Cortex of kidney (tissue), 1 donor: Measurements from ENCODE around the gene ZNF529.
"Not testable (repeated sequence)": the region's sequence is repeated elsewhere in the genome, so short reads cannot be mapped to it uniquely, and the experiment has no call there.

Source experiments
- DNase-seq: peaks from one replicate; lab custom pipeline; 2025; lab: John Stamatoyannopoulos, UW

Gene ZNF529

DNA sequence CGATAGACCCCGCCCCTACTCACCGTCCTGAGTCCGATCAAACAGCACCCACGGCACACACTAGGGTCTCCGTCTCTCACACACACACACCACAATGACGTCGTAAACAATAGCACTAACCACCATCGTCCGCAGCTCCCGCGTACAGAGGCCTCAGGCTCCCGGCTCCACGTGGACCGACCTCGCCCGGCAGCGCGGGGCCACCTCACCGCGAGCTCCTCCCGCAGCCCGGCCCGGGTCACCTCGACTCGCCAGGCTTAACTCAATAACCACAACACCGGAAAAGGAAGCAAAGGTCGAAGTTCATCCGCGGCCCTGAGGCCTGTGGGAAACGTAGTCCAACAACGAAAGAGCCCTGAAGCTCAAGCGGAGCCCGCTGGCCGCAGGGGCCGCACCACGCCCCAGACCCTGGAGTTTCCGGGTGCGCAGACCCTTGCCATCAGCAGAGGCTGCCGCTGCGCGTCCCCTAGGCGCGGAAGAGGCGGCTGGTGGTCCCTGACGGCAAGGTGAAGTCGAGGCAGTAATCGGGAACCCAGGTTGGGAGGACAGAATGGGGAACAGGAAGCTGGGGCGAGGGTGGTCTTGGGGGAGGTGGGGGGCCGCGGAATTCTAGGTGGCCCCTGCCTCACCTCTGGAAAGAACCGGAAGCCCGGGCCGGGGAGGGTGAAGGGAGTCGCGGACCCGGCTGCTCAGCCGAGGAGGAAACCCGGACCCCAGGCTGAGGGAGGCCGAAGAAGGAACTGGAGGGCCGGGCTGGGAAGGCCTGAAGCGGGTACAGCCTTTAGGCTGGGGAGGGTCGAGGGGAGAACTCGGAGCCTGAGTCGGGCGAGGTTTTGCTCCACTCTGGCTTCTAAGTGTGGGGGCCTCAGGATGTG, at the start of gene ZNF529:
Gene ZNF529, minus strand, starts transcription at position 273 of the 875 bp plus-strand sequence. CDS start 946 bp downstream, outside the sequence.
- no peak for DNase-seq

DNA sequence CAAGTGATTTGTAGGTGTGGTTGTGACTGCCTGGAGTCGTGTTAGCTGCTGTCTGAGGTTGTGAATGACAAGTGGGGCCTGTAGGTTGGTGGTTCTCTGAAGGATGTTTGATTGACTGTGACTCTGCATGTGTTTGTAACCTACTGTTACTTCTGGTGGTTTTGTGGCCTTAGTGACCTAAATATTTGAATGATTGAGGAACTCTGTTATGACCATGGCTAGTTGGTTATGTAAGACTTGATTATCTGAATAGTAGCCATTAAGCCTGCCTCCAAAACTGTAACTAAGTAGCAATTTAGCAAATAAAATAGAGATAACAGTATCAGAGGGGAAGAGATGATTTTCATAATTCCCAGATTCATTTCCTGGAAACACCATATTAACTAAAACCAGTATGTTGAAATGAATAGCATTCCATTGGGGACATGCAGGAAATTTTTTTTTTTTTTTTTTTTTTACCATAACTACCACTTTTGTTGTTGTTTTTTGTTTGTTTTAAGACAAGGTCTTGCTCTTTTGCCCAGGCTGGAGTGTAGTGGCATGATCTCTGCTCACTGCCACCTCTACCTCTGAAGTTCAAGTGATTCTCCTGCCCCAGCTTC, 32.9 kb upstream of the ZNF529 start:
- no peak for DNase-seq

DNA sequence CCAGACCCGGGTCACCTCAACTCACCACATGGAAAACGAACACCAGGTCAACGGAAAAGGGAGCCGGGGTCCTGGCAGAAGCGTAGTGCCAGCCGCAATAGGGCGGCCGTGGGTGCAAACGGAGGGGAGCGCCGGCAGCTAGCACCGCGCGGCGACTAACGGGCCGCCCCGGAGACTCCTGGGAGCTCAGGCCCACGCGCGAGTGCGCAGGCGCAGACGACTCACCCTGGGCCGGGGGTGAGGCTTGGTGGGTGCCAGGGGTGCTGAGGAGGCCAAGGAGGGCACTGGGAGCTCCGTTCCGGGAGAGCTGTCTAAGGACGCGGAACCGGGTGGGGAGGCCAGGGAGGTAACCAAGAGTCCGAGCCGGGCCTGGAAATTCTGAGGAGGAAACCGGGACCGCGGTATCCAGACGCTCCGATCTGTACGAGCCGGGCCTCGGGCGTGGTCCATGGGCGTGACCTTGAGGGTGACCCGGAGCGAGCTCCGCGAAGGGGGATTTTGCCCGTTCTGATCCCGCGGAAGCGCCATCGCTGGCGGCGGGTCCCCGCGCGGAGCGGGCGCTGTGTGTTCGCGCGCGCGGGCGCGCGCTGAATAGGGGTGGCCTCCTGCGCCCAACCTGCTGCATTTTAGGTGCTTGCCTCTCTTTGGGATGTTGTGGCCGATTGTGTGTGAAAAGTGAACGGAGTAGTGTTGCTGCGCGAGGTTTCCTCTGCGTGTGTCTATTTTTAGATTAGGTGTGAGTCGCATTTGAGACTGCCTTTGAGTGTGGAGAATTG, 32.2 kb upstream of the ZNF529 start, which contains the start of gene ZNF382:
Gene ZNF382, plus strand, starts transcription at position 213 of the 776 bp plus-strand sequence. CDS start 4,602 bp downstream, outside the sequence.
- DNase-seq = no peak

DNA sequence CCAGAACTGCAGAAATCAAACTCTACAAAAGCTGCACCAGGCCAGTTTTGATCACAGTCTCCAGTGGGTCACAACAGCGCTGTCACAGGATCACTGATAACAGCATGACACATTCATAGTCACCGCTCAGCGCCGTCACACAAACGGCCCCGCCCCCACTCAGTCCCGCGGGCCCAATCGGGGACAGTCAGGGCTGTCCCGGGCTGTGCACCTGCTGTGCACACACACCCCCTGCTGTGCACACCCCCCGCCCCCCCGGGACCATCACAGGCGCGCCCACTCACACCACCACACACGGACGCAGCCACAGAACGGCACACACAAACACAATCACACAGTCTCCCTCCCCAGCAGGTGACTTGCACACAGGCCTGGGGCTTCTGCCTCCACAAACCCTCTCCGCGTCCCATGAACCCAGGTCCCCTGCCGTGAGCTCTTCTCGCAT, 31.6 kb upstream of the ZNF529 start:
- no peak for DNase-seq

DNA sequence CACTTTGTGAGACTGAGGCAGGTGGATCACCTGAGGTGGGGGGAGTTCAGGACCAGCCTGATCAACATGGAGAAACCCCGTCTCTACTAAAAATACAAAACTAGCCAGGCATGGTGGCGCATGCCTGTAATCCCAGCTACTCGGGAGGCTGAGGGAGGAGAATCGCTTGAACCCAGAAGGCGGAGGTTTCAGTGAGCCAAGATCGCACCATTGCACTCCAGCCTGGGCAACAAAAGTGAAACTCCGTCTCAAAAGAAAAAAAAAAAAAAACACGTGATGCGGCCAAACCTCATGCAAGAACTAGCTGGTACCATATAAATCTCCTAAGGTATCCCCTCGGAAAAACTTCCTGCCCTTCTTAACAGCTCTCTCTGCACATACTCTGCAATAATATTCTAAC, 29.6 kb upstream of the ZNF529 start:
- DNase-seq = not testable (repeated sequence)

DNA sequence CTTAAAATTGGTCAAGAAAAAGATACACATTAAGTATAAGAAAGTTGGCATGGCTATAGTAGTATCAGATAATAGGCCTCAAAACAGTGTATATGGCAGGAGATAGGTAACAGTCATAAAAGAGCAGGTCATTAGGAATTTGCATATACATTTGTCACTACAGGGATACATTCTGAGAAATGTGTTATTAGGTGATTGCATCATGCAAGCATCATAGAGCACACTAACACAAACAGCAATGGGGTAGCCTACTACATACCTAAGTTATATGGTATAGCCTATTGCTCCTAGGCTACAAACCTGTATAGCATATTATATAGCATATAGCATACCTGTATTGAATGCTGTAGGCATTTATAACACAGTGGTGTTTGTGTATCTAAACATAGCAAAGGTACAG, 6.2 kb upstream of the ZNF529 start:
- DNase-seq = no peak

DNA sequence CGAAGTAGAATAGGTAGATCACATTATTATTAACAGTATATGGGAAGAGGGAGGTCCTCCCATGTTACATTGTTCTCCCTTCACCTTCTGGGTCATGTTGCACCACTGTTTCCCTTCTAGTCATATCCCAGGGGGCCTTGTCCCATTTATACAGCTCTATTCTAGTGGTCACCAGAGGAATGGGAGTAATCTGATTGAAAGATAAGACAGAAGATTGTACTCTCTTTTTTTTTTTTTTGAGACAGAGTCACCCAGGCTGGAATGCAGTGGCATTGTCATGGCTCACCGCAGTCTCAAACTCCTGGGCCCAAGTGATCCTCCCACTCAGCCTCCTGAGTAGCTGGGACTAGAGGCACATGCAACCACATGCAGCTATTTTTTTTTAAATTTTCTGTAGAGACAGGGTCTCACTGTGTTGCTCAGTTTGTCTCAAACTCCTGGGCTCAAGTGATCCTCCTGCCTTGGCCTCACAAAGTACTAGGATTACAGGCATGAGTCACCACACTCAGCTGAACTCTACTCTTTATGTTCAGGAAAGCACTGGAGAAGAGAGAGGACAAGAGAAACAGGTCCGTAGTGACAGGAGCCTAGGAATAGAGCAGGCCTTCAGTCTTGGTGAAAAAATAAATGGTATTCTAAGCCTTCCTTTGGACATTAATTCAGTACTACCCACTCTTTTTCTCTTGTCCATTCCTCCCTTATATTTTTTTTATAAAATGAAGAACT, 4.3 kb upstream of the ZNF529 start:
- DNase-seq = no peak

DNA sequence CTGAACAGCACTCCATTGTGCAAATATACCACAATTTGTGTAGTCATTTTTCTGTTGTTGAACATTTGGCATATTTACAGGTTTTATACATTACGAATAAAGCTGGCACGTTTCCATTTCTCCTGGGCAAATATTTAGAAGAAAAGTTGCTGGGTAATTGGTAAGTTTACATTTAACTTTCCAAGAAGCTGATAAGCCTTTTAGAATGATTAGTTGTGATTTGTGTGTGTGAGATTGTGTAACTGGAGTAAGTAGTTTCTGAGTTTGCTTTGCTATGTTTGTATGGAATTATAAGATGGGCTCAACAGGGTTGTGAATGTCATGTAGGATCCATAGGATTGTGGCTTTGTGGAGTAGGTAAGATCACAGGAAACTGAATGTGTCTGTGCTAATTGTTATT, 1.6 kb upstream of the ZNF529 start:
- DNase-seq = no peak

DNA sequence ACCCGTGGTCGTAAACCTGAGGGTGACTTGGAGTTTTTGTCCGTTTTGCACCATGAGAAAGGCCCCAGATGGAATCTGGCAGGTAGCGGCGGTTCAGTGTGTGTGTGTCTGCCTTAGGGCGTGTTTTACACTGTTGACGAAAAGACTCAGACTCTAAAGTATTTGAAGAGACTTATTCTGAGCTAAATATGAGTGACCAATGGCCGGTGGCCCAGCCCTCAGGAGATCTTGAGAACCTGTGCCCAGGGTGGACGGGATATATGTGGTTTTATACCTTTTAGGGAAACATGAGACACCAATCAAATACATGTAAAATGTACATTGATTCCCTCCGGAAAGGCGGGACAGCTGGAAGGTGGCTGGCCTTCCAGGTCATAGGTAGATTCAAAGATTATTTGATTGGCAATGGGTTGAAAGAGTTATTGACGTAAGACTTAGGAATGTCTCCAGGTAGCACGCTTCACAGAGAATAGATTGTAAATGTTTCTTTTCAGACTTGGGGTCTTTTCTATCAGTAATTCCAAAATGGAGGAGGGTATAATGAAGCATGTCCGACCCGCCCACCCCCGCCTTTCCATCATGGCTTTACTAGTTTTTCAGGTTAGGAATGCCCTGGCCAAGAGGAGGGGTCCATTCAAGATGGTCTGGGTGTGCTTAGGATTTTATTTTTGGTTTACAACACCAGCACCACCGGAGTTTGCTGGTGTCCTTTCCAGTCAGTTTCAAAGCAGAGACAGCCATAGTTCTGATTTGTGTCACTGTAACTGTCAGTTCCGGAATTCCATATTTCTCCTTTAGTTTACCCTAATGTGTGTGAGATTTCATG, 1.0 kb upstream of the ZNF529 start:
- DNase-seq = no peak

DNA sequence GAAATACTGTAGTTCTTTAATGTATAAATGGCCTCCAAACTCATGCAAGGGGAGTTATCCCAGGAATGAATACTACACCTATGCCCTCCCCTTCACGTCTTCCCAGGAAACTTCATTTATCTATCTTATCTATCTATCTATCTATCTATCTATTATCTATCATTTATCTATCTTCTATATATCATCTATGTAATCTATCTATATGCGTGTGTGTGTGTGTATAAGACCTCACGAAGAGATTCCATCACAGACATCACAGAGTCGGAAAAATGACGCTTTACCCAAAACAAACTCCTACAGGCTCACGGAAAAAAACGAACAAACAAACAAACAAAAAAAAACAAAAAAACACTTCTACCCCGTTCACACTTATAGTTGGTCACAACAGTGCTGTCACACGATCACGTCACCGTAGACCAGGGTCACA, 486 bp downstream of the ZNF529 start:
- DNase-seq = no peak

DNA sequence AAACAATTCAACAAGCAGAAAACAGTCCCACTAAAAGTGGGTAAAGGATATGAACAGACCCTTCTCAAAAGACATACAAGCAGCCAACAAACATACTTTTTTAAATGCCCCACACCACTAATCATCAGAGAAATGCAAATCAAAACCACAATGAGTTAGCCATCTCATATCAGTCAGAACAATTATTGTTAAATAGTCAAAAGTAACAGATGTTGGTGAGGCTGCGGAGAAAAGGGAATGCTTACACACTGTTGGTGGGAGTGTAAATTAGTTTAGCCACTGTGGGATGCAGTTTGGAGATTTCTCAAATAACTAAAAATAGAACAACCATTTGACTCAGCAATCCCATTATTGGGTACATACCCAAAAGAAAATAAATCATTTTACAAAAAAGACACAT, 8.7 kb downstream of the ZNF529 start:
- no peak for DNase-seq

DNA sequence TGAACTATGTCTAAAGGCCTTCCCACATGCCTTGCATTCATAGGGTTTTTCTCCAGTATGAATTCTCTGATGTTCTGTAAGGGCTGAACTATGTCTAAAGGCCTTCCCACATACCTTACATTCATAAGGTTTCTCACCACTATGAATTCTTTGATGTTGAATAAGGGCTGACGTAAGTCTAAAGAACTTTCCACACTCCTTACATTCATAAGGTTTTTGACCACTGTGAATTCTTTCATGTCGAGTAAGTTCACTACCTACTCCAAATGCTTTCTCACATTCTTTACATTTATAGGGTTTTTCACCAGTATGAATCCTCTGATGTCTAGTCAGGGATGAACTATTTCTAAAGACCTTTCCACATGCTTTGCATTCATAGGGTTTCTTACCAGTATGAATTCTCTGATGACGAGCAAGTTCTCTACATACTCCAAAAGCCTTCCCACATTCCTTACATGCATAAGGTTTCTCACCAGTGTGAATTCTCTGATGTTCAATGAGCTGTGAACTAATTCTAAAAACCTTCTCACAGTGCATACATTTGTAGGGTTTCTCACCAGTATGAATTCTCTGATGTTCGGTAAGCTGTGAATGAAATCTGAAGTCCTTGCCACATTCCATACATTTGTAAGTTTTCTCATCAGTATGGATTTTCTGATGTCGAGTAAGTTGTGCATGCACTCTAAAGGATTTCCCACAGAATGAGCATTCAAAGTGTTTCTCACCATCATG, 25.9 kb downstream of the ZNF529 start:
- DNase-seq = no peak

DNA sequence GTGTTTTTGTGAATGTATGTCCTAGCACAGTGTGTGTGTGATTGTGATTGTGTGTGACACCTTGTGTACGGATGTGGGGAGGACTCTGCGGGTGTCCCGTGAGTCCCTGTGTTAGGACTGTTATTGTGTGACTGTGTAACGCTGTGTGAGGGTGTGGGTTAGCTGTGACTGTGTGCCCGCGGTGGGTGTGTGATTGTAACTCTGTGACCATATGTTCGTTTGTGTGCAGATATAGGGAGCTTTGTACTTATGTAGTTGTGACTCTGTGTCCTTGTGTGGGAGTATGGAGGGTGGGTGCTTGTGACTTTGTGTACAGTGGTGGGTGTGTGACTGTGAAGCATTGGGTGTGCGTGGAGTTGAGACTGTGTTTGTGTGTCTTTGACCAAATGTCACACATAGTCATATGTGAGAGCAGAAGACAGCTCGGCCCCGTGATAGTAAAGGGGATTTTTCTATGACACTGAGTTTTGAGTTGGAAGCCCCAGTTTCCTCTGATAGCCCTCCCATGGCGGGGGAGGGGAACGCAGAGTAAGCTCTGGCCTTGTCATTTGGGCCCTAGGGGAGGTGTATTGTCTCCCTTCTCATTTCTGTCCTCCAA, 44.1 kb downstream of the ZNF529 start:
- DNase-seq = no peak

DNA sequence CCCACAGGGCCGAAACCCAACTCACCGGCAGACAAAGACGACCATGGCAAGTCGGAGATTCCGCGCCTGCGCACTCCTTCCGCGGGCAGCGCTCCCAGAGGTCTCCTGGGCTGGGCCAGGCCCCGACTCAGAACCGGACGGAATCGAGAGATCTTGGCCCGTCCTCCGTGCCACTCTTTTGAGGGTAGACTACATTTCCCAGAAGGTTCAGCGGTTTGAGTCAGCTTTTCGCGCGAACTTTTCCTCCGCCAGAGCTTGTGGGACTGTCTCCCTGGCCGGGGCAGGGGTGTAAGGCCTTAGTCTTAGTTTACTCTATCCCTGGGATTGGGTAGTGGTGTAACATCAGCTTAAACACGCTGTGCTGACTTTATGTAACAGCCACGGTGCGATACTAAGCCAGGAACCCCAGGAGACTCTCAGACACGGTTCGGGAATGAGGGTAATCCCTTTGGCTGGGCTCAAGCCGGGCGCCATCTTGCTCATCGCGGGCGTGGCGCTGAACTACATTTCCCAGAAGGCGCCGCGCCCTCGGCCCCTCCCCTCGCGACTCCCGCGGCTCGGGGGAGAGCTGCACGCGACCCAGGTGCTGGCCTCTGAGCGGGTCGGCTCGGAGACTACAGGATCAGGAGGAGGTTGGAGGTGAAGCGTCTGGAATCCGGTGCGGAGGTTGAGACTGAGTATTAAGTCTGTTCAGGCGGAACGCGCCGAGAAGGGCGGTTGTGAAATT, 44.7 kb downstream of the ZNF529 start, which contains the start of gene ZNF260:
Gene ZNF260, minus strand, starts transcription at position 78 of the 727 bp plus-strand sequence. CDS start 13,033 bp downstream, outside the sequence.
- DNase-seq = peak; percentile 23

DNA sequence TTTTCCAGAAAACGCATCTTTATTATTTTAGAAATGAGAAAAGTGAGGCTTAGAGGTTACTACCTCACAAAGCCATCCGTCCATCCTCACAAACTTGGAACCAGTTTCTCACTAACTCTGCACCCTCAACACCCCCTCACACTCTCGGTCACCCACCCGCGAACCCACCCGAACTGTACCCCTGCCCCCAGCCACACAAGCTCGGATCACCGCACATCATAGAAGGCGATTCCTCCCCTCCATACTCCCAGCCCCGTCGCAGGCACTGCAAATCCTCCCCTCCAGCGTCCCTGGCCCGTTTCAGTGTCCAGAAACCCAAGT, 45.3 kb downstream of the ZNF529 start:
- DNase-seq = no peak

DNA sequence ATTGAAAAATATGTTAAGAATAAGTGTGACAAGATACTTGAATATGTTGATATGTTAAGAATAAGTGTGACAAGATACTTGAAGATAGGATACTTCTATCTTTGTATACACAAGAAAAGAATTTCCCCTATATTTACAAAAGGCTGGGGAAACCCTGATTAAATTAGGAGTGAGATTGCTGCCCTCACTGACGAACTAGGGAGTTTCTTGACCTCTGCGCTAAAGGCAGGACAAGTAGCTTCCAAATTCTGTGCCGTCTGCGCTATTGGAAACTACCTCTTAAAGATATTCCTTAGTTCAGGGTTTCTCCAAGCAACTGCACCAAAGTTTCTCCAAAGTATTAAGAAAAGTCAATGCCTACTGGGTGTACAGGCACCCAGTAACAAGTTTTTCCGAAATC, 45.8 kb downstream of the ZNF529 start:
- DNase-seq = no peak

DNA sequence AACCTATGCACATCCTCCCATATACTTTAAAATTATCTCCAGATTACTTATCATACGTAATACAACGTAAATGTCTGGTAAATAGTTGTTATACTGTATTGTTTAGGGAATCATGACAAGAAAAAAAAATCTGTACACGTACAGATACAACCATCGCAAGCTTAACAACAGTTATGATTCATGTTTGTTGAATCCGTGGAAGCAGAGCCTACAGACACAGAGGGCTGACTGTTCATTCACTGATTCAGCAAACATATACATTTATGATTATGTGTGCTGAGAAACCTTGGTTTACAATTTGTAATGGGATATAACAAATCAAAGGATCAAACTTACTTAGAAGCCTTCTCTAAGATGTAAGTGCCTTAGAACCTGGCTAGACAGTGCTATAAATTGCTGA, 46.5 kb downstream of the ZNF529 start:
- no peak for DNase-seq

DNA sequence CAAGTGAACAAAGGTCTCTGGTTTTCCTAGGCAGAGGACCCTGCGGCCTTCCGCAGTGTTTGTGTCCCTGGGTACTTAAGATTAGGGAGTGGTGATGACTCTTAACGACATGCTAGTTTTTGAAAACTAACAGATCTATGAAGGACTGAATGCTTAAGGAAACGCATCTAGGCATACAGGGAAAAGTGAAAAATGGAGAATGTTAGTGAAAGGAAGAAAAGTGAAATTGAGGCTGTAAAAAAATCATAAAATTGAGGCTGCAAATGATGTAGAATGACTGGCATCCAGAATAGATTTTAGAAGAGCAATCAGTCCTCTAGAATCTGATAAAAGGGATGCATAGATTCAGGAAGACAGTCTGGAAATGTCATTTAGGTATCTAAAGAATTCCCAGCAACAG, 48.5 kb downstream of the ZNF529 start:
- no peak for DNase-seq

DNA sequence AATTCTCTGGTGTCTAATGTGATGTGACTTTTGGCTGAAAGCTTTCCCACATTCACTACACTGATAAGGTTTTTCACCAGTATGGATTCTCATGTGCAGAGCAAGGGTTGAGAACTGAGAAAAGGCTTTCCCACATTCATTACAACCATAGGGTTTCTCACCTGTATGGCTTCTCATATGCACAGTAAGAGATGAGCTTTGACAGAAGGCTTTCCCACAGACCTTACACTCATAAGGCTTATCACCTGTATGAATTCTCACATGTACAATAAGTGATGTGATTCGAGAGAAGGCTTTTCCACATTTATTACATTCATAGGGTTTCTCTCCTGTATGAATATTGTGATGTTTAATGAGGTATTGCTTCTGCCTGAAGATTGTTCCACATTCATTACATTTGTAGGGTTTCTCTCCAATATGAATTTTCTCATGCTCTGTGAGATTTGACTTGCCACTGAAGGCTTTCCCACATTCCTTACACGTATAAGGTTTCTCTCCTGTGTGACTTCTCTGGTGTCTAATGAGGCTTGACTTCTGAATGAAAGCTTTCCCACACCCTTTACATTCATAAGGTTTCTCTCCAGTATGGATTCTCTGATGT, 59.0 kb downstream of the ZNF529 start:
- no peak for DNase-seq
